Measurements from ENCODE around the gene TRPC4.

TRPC4 gene

DNA sequence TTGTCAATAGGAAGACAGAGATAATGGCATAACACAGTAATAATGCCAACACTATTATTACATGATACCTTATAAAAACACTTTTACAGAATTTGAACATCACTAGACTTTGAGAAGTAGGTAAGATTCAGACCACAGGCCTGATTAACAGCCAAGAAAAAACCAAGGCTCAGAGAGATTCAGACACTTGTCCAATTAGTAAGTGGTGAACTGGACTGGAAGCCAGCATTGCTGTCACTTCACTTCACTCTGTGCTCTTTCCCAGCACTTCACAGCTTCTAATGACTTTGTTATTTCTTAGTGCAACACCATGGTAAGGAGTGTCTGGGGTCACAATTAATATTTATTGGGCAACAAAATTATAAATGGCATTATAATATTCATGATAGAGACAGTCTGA is 91.9 kb downstream of the TRPC4 start:
- Mint-ChIP-seq H3K36me3 (ENCODE audit: low read depth) (no peaks in the 10 kb centered on the region), H3K9me3 (peaks cover 2% of the 10 kb centered on the region), H3K27me3 (no peaks in the 10 kb centered on the region), H3K27ac (no peak overlapping the region), H3K4me1 (ENCODE audit: low read depth) (no peaks in the 10 kb centered on the region), H3K4me3 (no peak overlapping the region)
- DNase-seq, result no peak

DNA sequence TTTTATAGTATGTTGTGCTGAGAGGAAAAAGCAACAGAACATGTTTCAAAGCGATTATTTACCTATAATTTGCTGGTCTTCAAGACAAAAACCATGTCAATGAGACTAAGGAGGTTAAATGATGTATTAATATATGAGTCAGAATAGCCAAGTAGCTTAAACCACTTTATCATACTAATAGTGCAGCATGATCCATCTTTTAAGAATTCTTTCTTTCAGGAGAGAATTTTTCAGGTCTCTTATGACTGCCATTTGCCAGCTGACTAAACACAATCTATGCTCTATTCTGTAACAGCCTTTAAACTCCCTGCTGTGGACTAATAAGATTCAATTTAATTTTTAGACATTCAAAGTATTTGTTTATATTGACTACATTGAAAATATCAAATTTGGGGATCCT is 93.7 kb downstream of the TRPC4 start:
- Mint-ChIP-seq H3K4me3 (no peak overlapping the region), H3K27ac (no peak overlapping the region), H3K27me3 (no peaks in the 10 kb centered on the region), H3K36me3 (ENCODE audit: low read depth) (no peaks in the 10 kb centered on the region), H3K4me1 (ENCODE audit: low read depth) (no peaks in the 10 kb centered on the region), H3K9me3 (no peaks in the 10 kb centered on the region)
- DNase-seq, result no peak

DNA sequence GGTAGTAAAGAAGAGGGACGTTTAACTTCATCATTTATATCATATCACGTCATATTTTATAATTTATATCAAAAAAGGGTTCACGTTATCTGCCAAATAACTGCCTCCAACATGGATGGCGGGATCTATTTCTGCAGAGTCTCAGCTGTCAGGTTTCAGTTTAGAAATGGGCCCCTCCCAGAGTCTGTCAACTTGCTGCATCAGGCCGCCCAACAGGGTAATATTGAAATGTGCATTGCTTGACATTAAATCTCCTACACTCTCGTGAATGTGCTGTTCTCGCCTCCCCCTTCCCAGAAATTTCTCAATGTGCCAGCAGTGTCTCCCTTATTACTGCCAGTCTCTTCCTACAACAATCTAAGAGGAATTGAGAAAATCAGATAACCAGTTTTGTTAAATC is 96.9 kb downstream of the TRPC4 start:
- DNase-seq, result no peak
- H3K4me1 Mint-ChIP-seq (ENCODE audit: low read depth), result no peaks in the 10 kb centered on the region
- H3K9me3 Mint-ChIP-seq, result no peaks in the 10 kb centered on the region
- no peak overlapping the region for H3K27ac Mint-ChIP-seq
- no peak overlapping the region for H3K4me3 Mint-ChIP-seq
- H3K36me3 Mint-ChIP-seq (ENCODE audit: low read depth), result no peaks in the 10 kb centered on the region
- no peaks in the 10 kb centered on the region for H3K27me3 Mint-ChIP-seq

DNA sequence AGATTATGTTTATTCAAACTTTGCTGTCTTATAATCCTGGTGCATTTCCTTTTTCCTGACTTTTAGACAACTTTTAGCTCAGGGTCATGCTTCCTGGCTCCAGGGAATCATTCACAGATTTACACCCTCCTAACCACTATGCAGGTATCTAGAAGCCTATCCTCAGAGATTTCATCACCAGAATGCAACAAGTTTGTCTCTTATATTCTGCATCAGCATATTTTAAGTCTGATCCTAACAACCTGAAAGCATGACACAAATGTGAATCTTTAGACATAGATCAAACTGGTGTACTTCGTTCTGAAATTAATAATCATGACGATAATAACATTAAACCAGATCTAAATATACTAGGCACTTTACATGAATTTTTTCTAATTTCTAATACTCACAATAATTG is 100.0 kb downstream of the TRPC4 start:
- Mint-ChIP-seq H3K27me3 (no peaks in the 10 kb centered on the region), H3K27ac (no peak overlapping the region), H3K9me3 (no peaks in the 10 kb centered on the region), H3K36me3 (ENCODE audit: low read depth) (no peaks in the 10 kb centered on the region), H3K4me1 (ENCODE audit: low read depth) (no peaks in the 10 kb centered on the region), H3K4me3 (no peak overlapping the region)
- no peak for DNase-seq

DNA sequence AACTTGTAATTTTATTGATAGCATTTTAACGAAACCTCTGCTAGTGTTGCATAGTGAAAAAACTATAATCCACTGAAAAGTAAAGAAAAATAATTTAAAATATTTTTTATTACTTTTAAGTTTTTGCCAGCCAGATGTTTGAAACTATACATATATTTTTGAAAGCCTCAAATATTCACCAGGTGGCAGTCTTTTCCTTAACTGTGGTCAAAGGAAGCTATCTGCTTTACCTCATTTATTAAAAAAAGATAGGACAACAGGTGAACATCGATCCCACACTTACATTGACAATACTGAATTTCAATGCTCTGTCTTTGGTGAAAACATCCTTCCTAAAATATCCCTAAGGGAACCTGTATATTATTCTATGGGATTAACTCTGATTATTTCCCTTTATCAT is 100.5 kb downstream of the TRPC4 start:
- Mint-ChIP-seq H3K4me3 (no peak overlapping the region), H3K4me1 (ENCODE audit: low read depth) (no peaks in the 10 kb centered on the region), H3K9me3 (no peaks in the 10 kb centered on the region), H3K27me3 (no peaks in the 10 kb centered on the region), H3K27ac (no peak overlapping the region), H3K36me3 (ENCODE audit: low read depth) (no peaks in the 10 kb centered on the region)
- DNase-seq, result no peak

DNA sequence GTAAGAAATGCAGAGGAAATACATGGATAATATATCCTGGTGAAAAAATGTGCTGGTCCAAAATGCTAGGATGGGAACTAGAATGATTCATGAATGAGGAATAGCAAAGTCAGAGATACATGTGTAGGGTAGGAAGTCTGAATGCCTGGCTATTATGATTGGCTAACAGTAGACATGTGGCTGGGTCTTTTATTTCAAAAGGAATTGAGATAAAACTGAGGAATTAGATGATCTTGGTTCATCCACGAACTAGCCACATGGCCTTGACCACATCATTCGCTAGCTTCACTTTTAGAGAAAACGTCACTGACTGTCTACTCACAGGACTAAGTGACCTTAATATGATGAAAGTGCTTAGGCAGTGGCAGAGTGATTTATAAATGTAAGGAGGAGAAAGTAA is 103.1 kb downstream of the TRPC4 start:
- Mint-ChIP-seq H3K27ac (no peak overlapping the region), H3K36me3 (ENCODE audit: low read depth) (no peaks in the 10 kb centered on the region), H3K4me3 (no peak overlapping the region), H3K9me3 (peaks cover 3% of the 10 kb centered on the region), H3K27me3 (no peaks in the 10 kb centered on the region), H3K4me1 (ENCODE audit: low read depth) (no peaks in the 10 kb centered on the region)
- no peak for DNase-seq

DNA sequence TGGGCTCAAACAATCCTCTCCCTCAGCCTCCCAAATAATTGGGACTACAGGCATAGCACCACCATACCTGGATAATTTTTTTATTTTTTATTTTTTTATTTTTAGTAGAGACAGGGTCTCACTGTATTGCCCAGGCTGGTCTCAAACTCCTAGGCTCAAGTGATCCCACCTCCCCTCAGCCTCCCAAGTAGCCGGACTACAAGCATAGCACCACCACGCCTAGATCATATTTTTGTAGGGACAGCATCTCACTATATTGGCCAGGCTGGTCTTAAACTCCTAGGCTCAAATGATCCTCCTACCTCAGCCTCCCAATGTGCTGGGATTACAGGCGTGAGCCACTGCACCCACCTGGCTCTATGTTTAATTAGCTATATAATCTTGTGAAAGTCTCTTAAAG is 114.2 kb downstream of the TRPC4 start:
- no peak overlapping the region for H3K27ac Mint-ChIP-seq
- H3K9me3 Mint-ChIP-seq, result no peaks in the 10 kb centered on the region
- no peaks in the 10 kb centered on the region for H3K27me3 Mint-ChIP-seq
- no peak for DNase-seq
- no peaks in the 10 kb centered on the region for H3K4me1 Mint-ChIP-seq (ENCODE audit: low read depth)
- H3K36me3 Mint-ChIP-seq (ENCODE audit: low read depth), result no peaks in the 10 kb centered on the region
- H3K4me3 Mint-ChIP-seq, result no peak overlapping the region

DNA sequence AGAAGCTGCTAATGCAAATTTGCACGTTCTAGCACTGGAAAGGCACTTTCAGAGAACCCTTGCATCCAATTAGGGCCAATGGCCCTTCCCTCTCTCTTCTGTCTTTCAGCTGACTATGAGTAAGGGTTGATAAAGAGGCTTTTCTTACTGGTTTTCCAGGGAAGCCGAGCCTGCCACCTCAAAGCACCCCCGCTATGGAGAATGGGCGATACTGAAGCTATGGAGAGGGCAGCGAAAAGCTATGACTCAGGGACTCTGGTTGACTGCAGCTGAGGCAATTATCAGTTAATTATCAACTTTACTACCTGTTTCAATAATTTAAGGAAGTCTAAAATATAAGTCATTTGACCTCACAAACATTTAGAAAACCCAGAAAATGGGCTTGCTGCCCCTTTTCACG is 115.8 kb downstream of the TRPC4 start:
- Mint-ChIP-seq H3K4me1 (ENCODE audit: low read depth) (no peaks in the 10 kb centered on the region), H3K27ac (no peak overlapping the region), H3K36me3 (ENCODE audit: low read depth) (no peaks in the 10 kb centered on the region), H3K27me3 (no peaks in the 10 kb centered on the region), H3K4me3 (no peak overlapping the region), H3K9me3 (no peaks in the 10 kb centered on the region)
- DNase-seq, result no peak

DNA sequence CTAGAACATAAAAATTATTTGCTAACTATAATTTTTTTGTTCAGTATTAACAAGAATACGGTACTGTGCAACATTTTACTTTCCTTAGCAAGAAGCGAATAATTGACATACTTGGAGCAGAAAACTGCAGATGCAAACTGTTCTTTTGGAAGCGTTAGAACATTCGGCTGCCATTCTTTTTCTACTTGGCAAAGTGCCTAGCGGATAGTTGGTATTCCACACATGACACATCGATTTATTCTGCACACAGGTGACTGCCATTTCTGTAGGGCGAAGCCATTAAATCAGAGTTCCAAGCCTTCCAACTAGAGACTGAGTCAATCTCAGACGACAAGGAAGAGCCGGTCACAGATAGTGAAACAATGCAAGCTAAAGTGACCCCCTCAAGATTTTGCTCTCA is 117.4 kb downstream of the TRPC4 start:
- H3K27me3 Mint-ChIP-seq, result no peaks in the 10 kb centered on the region
- no peak for DNase-seq
- H3K9me3 Mint-ChIP-seq, result no peaks in the 10 kb centered on the region
- H3K36me3 Mint-ChIP-seq (ENCODE audit: low read depth), result no peaks in the 10 kb centered on the region
- no peak overlapping the region for H3K4me3 Mint-ChIP-seq
- no peak overlapping the region for H3K27ac Mint-ChIP-seq
- no peaks in the 10 kb centered on the region for H3K4me1 Mint-ChIP-seq (ENCODE audit: low read depth)

DNA sequence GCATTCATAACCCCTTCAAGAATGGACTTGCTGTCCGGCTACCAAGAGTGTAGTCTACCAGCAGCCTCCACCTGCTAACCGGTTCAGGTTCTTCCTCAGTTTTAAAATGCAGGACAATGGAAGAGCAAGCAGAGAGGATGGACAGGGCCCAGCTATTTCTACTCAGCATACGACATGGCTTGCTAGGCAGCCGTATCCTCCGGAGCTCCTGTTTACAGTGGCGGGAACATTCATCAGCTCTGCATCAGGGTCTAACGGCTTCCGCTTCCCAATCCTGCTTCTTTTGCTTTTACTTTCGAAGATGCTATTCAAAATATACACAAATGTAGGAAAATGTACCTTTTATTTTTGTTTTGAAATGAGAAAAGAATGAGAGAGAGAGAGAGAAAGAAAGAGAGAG is 118.5 kb downstream of the TRPC4 start:
- no peak overlapping the region for H3K27ac Mint-ChIP-seq
- H3K9me3 Mint-ChIP-seq, result no peaks in the 10 kb centered on the region
- DNase-seq, result no peak
- no peaks in the 10 kb centered on the region for H3K27me3 Mint-ChIP-seq
- H3K36me3 Mint-ChIP-seq (ENCODE audit: low read depth), result no peaks in the 10 kb centered on the region
- H3K4me1 Mint-ChIP-seq (ENCODE audit: low read depth), result no peaks in the 10 kb centered on the region
- no peak overlapping the region for H3K4me3 Mint-ChIP-seq

DNA sequence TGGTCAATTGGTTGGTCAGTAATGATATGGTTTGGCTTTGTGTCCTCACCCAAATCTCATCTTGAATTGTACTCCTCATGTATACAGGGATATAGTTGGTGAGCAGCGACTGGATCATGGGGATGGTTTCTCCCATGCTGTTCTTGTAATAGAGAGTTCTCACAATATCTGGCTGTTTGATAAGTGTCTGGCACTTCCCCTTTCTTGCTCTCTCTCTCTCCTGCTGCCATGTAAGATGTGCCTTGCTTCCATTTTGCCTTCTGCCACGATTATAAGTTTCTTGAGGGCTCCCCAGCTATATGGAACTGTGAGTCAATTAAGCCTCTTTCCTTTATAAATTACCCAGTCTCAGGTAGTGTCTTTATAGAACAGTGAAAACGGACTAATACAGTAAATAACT is 120.7 kb downstream of the TRPC4 start:
- Mint-ChIP-seq H3K9me3 (no peaks in the 10 kb centered on the region), H3K4me3 (no peak overlapping the region), H3K27ac (no peak overlapping the region), H3K36me3 (ENCODE audit: low read depth) (no peaks in the 10 kb centered on the region), H3K27me3 (no peaks in the 10 kb centered on the region), H3K4me1 (ENCODE audit: low read depth) (no peaks in the 10 kb centered on the region)
- no peak for DNase-seq

DNA sequence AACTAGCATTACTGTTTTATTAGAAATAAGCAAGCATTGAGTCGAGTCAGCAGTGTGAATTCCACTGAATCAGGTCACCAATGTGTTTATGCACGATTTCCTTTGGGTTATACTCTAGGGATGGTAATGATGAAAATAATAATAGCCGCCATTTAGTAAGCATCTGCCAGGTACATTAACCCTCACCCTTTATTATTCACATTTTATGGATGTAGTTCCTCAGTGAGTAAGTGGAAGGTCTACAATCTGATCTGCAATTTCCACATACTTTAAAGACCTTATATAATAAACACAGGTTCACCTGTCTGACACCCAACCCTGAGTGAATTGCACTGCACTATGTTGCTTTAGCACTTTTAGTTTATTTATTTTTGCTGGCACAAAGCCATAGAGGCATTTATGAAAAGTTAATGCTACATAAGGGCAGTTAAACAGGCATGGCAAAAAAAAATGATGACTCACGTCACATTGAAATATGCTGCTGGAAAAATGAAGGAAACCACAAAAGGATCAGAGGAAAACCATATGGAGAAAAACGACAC is 122.4 kb downstream of the TRPC4 start:
- no peak overlapping the region for H3K4me3 Mint-ChIP-seq
- no peaks in the 10 kb centered on the region for H3K27me3 Mint-ChIP-seq
- no peak for DNase-seq
- no peak overlapping the region for H3K27ac Mint-ChIP-seq
- no peaks in the 10 kb centered on the region for H3K9me3 Mint-ChIP-seq
- H3K36me3 Mint-ChIP-seq (ENCODE audit: low read depth), result no peaks in the 10 kb centered on the region
- no peaks in the 10 kb centered on the region for H3K4me1 Mint-ChIP-seq (ENCODE audit: low read depth)

DNA sequence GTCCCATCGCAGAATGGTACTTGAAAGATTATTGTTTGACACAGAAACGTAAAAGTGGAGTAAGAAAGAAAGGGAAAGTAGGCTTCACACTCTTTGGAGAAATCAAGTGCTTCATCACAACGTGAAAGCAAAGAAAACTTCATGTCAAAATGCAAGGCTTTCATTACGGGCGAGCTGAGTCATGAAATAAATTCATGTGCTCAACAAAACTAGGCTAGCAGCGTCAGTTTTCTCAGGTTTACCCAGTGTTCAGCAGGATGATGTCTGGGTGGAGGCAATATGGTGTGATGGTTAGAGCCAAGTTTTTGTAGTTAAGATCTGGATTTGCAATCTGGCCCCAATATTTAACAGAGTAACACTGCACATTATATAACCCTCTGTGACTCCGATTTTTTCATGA is 128.0 kb downstream of the TRPC4 start:
- H3K4me3 Mint-ChIP-seq, result no peak overlapping the region
- no peaks in the 10 kb centered on the region for H3K36me3 Mint-ChIP-seq (ENCODE audit: low read depth)
- H3K27ac Mint-ChIP-seq, result no peak overlapping the region
- H3K4me1 Mint-ChIP-seq (ENCODE audit: low read depth), result no peaks in the 10 kb centered on the region
- DNase-seq, result no peak
- peaks cover 7% of the 10 kb centered on the region for H3K9me3 Mint-ChIP-seq
- H3K27me3 Mint-ChIP-seq, result no peaks in the 10 kb centered on the region

DNA sequence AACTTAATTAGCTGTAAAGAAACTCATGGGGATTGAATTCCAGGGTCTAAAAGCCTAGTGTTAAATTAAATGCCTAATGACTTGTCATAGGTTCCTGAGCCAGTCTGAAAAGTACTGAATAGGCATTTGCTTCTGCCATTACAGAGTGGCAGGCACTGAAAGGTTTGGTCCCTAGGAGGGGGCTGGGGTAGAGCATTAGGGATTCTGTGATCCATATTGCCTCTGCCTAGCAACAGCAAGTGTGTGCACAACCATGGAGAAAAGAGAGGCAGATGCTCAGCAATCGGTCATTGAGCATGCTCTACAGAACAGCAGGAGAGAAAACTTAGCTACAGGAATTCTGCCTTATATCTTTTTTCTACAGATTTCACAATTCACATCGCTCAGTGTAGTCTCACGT is 133.5 kb downstream of the TRPC4 start:
- Mint-ChIP-seq H3K9me3 (peaks cover 9% of the 10 kb centered on the region), H3K27ac (no peak overlapping the region), H3K4me1 (ENCODE audit: low read depth) (no peaks in the 10 kb centered on the region), H3K36me3 (ENCODE audit: low read depth) (no peaks in the 10 kb centered on the region), H3K27me3 (no peaks in the 10 kb centered on the region), H3K4me3 (no peak overlapping the region)
- no peak for DNase-seq

DNA sequence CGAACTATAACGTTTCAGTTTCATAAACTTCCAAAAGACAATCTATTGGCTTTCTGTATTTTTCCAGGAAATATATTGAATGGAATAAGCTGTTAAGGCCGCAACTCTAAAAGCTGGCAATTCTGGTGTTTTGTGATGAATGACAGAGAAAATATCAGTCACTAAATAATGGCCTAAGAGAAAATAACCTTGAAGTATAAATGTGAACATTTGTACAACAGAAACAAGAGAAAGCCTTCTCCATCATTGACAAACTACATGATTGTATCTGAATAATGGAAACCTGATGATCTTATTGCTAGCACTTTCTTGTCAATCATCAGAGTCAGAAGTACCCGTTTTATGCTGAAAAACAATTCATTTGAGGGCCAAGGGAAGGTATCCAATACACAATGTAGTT is 134.3 kb downstream of the TRPC4 start:
- Mint-ChIP-seq H3K9me3 (peaks cover 9% of the 10 kb centered on the region), H3K27me3 (no peaks in the 10 kb centered on the region), H3K4me1 (ENCODE audit: low read depth) (no peaks in the 10 kb centered on the region), H3K4me3 (no peak overlapping the region), H3K27ac (no peak overlapping the region), H3K36me3 (ENCODE audit: low read depth) (no peaks in the 10 kb centered on the region)
- no peak for DNase-seq

DNA sequence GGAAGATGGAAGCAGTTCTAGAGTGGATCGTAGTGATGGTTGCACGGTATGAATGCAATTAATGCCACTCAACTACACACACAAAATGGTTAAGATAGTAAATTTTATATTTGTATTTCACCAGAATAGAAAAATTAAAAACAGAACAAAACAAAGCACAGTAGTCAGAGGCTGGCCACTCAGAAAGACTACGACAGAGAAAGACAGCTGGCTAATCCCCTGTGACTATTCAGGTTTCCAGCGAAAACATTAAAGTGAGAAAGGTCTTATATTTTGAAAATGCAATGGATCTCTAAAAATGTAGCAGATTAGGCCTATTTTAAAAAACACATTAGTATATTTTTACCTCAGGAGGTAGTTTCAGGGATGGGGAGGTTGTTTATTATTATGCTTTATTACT is 139.7 kb downstream of the TRPC4 start:
- no peaks in the 10 kb centered on the region for H3K36me3 Mint-ChIP-seq (ENCODE audit: low read depth)
- no peak for DNase-seq
- no peaks in the 10 kb centered on the region for H3K27me3 Mint-ChIP-seq
- H3K27ac Mint-ChIP-seq, result no peak overlapping the region
- no peaks in the 10 kb centered on the region for H3K4me1 Mint-ChIP-seq (ENCODE audit: low read depth)
- no peak overlapping the region for H3K4me3 Mint-ChIP-seq
- H3K9me3 Mint-ChIP-seq, result peaks cover 6% of the 10 kb centered on the region

Data from activated T-cell treated with anti-CD3 and anti-CD28 coated beads, Interleukin-2, amount 50 U/mL, for 24 hours (primary cell).